ENCODE data around the gene KCNMA1.
"Not testable (repeated sequence)": the region's sequence is repeated elsewhere in the genome, so short reads cannot be mapped to it uniquely, and the experiment has no call there.

Gene KCNMA1

DNA sequence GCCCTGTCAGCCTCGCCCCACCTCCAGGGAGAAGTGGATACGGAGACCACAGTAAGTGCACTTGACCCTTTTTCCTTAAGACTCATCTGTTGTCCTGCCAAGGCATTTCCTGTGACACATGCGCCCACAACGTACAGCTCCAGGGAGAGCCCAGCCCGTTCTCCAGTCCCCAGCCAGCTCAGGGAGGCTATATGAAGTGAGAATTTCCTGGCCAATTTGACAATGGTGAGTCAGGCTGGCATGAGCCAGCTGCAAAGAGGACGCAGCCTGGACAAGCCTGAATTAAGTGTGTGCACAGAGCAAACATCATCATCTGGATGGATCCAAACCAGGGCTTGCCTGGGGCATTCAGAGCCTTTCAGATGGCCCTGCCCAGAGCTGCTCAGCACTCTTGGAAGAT is 244.8 kb downstream of the KCNMA1 start:
- no peak for DNase-seq (ENCODE audit: low spot score)

GRCh38 chr10:77392236-77392721 is 245.3 kb downstream of the KCNMA1 start:
- DNase-seq (ENCODE audit: low spot score), result no peak

DNA sequence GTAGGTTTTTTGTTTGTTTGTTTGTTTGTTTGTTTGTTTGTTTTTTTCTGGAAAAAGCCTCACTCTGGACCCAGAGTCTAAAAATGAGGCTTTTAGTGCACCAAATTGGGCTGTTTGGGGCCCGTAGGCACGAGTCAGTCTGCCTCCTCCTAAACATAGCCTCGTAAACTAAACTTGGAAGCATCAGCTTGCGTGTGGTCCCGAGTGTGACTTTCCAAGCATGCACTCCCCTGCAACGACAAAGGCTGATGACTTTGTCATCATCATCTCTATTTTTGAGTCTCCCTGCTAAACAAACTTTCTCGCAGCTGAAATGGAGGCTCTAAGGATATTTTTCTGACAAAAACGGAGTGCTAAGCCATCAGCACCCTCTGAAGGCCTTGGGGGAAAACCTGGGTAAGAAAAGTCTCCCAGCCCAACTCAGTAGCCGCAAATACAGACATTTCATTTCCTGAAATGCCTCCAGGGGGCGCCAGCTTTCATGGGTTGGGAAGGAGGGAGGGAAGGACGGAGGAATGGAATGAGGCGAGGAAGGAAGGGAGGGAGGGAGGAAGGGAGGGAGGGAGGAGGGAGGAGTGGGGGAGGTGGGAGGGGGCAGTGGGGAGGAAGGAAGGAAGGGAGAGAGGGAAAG is 245.9 kb downstream of the KCNMA1 start:
- DNase-seq (ENCODE audit: low spot score), result peak; percentile 39

- DNase-seq (ENCODE audit: low spot score), result no peak
Measured at GRCh38 chr10:77390481-77390891, 247.1 kb downstream of the KCNMA1 start.

DNA sequence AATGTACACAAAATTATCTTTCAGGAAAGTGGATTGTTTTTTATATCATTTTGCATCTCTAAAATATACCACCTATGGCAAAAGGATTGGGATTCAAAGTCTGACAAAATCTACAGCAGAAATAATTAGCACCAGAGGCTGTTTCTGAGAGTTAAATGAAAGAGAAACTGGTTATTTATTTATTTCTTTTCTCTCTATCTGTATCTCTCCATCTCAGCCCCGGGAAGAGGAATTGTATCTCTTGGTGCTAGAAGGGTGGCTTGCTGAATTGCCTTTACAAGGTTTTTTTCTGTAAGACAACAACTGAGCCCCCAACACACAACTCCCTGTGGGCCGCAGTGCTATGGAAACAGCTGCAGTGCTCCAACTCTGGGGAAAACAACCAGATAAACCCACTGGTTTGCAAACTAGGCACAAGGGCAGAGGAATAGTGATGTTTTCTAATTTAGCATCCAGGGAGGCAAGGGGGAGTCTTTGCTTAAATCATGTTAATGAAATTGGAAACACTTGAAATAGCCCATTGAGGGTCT is 249.0 kb downstream of the KCNMA1 start:
- no peak for DNase-seq (ENCODE audit: low spot score)

DNA sequence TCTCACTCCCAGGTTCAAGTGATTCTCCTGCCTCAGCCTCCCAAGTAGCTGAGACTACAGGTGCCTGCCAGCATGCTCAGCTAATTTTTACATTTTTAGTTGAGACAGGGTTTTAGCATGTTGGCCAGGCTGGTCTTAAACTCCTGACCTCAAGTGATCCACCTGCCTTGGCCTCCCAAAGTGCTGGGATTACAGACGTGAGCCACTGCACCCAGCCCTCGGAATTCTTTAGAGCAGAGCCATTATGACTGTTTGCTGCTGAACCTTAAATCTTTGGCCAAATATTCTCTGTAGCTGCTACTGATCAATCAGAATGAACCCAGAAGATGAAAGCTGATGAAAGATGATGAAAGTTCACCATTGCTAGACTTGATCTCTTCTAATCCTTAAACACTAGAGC is 249.9 kb downstream of the KCNMA1 start:
- DNase-seq (ENCODE audit: low spot score), result not testable (repeated sequence)

- DNase-seq (ENCODE audit: low spot score), result no peak
Measured at GRCh38 chr10:77387247-77387646, 250.4 kb downstream of the KCNMA1 start.

DNA sequence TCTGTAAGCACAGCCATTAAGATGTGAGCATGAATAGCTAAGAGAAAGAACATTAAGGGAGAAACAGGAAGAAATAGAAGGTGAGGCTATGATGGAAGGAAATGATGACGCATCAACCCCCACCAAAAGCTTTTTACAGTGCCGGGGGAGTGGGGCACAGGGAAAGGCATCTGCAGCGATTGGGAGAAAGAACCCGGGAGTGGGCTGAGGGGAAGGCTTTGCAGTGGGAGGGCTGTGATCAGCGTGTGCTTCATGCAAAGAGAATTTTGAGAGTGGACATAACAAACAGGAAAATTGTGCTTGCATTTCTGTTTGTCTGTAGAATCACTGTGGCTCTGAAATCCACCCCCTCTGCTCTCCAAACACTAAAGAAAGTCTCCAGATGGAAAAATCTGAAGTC is 250.8 kb downstream of the KCNMA1 start:
- no peak for DNase-seq (ENCODE audit: low spot score)

DNA sequence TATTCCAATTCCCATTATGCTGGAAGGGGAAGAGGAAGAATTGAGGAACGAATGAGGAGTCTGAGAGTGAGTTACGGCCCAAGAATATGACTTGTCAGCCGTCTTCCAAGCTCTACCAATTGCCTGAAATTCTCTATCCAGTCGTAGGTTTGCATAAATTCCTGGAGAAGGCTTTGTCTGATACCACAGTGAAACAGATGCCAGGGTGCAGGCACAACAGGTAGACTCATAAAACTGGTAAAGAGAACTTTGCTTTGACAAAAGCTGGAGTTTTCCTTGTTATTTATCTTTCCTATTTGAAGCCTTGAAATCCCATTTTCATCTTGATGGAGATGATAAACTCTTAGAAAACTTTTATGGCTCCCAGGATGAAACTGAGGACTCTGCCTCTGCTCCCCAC is 251.2 kb downstream of the KCNMA1 start:
- no peak for DNase-seq (ENCODE audit: low spot score)

- no peak for DNase-seq (ENCODE audit: low spot score)
Measured at GRCh38 chr10:77385315-77385714, 252.3 kb downstream of the KCNMA1 start.

GRCh38 chr10:77383861-77384553 is 253.6 kb downstream of the KCNMA1 start:
- DNase-seq (ENCODE audit: low spot score), result no peak

DNA sequence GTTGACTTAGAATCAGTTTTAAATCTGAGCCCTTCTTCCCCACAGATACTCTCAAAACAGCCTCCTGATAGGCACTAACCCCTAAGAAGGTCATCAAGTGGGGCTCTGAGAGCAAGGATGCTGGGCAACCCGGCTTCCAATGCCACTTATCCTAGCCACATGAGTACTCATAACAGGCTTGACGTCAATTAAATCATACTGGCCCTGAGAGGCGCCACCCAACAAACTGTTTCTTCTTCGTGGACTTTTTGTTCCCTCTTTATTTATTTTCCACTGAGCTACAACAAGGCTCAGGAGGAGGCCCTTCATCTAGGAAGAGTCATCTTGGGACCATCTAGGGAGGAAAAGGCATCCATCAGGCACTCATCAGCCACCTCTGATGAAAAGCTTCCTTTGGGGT is 255.9 kb downstream of the KCNMA1 start:
- no peak for DNase-seq (ENCODE audit: low spot score)

DNA sequence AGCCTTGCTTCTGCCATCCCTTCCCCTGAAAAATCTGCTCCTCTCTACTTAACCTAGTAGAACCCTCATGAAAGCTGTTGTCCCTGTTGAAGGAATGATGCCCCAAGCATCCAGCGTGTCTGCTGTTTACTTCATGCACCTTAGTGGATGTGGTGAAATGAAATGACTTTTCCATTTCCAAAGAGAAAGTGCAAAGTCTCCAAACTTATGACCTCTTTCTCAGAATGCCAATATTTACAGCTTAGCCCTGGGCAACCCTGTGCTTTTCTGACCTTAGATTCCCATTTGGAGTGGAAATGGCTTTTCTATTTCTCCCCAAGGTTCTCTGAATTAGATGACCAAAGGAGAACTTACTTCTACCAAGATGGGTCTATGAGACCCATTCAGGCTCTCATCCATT is 256.9 kb downstream of the KCNMA1 start:
- no peak for DNase-seq (ENCODE audit: low spot score)

DNA sequence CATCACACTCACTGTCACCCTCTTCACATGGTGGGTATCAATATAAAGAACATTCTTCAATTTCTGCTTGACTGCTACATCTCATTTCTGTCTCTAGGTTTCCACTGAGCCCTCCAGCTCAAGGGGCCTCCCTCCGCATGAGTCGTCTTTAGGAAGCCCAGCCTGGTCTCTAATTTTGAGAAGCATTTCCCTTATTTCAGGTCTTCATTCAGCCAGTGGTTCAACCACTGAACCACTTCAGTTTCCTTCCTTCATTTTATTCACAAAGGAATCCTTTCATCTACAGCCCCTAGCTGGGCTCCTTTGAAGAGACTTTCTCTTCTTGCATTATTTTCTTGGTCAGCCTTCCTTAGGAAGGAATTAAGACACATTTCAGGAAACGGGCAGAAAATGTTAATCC is 257.4 kb downstream of the KCNMA1 start:
- no peak for DNase-seq (ENCODE audit: low spot score)

DNA sequence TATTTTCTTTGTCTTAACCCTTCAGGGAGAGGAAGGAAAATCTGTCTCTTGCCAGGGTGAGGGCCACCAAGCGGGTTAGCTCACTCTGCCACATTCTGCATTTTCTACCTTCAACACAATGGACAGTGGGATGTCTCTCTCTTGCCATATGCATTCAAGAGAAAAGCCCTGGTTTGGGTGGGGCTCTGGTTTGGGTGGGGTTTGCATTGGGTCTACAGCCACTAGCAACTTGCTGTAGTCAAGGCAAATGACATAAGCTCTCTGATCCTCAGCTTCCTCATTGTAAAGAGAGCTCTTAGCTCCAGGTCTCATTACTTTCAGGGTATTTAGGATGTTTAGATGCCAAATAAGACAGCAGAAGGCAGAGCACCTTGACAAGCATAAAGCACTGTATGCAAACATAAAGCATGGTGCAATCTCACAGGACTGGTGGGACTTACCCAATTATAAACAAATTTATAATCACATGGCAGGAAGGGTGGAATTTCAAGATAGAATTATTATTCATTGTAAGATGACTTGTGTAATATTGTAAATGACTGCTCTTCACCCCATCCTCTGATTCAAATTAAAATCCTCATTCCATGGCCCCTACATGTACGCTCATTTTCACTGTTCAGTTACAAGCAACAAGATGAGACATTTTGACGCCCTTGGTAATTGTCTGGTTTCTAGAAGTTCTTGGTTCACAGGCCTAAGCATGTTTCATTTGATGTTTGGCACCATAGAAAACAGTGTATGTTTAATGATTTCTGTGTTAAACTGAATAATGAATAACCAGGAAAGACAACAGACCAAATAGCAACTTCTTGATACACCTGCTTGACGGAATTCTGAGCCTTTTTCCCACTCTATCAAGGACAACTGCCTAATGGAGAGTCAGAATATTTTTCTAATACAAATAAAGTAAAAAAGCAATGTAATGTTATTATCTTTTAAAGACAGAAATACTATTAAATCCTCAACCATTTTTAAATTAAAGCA is 258.9 kb downstream of the KCNMA1 start:
- no peak for DNase-seq (ENCODE audit: low spot score)

- DNase-seq (ENCODE audit: low spot score), result no peak
Measured at GRCh38 chr10:77377678-77378352, 259.8 kb downstream of the KCNMA1 start.

GRCh38 chr10:77377034-77377433 is 260.6 kb downstream of the KCNMA1 start:
- no peak for DNase-seq (ENCODE audit: low spot score)

DNA sequence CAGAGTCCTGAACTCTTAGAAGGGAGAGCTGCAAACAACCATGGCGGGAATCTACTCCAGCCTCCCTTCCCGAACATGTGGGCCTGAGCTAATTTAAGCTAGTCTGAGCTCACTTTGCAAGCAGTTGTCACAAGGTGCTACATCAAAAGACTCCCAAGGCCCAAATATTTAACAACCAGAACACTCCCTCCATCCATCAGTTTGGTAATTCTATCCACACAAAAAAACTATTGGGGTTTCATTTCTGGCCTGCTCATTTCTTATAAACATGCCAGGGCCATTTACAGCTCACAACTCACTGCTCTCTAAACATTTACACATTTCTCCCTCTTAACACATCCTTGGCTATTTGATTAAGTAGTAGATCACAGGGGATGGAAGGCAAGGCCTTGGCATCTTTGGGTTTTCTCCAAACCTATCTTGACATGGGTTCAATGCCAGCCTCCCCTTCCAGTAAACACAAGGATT is 263.4 kb downstream of the KCNMA1 start:
- DNase-seq (ENCODE audit: low spot score), result no peak

DNA sequence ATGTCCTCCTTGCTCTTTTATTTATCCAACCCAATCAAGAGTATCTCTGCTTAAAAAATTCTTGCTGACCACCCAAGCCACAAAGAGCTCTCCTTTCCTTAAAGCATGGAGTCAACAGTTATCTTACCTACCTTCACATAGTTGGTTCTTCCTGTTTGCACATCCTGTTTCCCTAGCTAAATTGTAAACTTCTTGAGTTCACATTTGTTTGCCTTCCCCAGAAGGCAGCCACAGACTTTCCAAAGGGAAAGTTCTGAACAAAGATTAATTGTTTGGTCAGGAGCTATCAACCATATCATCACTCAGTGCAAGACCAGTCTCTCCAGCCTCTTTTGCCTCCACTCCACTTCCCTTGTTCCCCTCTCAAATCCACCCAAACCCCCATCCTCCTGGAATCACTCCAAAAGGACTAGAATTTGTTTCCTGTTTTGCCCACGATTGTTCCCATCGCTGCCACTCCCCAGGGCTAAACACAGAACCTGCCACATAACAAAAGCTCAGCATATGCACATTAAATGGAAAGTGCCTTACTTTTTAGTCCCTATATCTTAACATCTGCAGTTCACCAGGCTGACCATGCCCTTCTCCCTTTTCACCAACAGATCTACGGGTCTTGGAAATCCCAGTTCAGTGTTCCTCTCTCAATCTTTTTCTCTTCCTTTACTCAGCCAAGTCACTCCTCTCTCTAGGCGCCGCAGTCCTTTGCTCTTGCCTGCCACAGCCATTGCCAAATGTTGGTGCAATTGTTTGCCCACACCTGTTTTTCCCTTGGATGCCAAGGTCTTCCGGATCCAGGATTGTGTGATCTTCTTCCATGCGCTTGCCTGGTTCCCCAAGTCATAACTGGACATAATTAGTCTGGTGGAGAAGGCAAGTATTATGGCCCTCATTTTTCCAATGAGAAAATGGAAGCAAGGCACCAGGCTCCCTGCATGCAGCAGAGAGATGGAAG is 265.5 kb downstream of the KCNMA1 start:
- DNase-seq (ENCODE audit: low spot score), result no peak

- DNase-seq (ENCODE audit: low spot score), result no peak
Measured at GRCh38 chr10:77371421-77371820, 266.2 kb downstream of the KCNMA1 start.

All from germinal center (tissue), 1 donor.